HepG2 (cell line): ENCODE measurements around the gene CIB1. TPM values are rescaled to one million over a fixed set of nuclear protein-coding genes. Genes with fewer than 3 reads are reported as not detected.

Experiments
- ASH2L ChIP-seq: fragments of 300-600, 200-600 bp; sonication (generic); IDR thresholded peaks from 2 replicates; pipeline ENCODE4 v1.7.0; 2017; ENCODE audit warnings: low read depth, mild to moderate bottlenecking, moderate library complexity, mixed read lengths, low read length; ENCODE audit not compliant: insufficient read length
- ATF4 ChIP-seq, 2 experiments: fragments of 450-650 bp in 1 of 2; sonication (generic) in 1 of 2; formaldehyde crosslinking; IDR thresholded peaks; 2 replicates each; pipeline versions ENCODE4 v1.5.0 to v1.8.0; 2020 to 2022; ENCODE audit warnings: mild to moderate bottlenecking in 1 of 2, missing genetic modification reagents in 1 of 2
- BHLHE40 ChIP-seq: IDR thresholded peaks from 2 replicates; pipeline ENCODE4 v1.6.1; 2011; ENCODE audit warnings: low read length, improper control_type of control experiment
- PRDM4 ChIP-seq: sonication (generic); formaldehyde crosslinking; IDR thresholded peaks from 2 replicates; pipeline ENCODE4 v1.9.0; 2021; ENCODE audit warnings: missing genetic modification reagents, borderline replicate concordance
- RFXAP ChIP-seq: sonication (generic); formaldehyde crosslinking; IDR thresholded peaks from 2 replicates; pipeline ENCODE4 v1.4.0; 2020; ENCODE audit warnings: missing genetic modification reagents, borderline replicate concordance
- SCMH1 ChIP-seq: sonication (generic); formaldehyde crosslinking; IDR thresholded peaks from 2 replicates; pipeline ENCODE4 v1.9.0; 2021; ENCODE audit warnings: missing genetic modification reagents, mild to moderate bottlenecking, borderline replicate concordance
- SP5 ChIP-seq: IDR thresholded peaks from 2 replicates; pipeline ENCODE4 v1.6.1; 2016; ENCODE audit warnings: low read depth, borderline replicate concordance
- TEAD2 ChIP-seq: sonication (generic); formaldehyde crosslinking; IDR thresholded peaks from 2 replicates; pipeline ENCODE4 v1.9.0; 2021; ENCODE audit warnings: missing genetic modification reagents
- ZMAT3 ChIP-seq: sonication (generic); formaldehyde crosslinking; conservative IDR thresholded peaks from 2 replicates; pipeline ENCODE4 v1.7.0; 2021; ENCODE audit warnings: missing genetic modification reagents
- ZNF747 ChIP-seq: sonication (generic); formaldehyde crosslinking; IDR thresholded peaks from 2 replicates; pipeline ENCODE4 v1.8.1; 2023; ENCODE audit warnings: missing genetic modification reagents, mild to moderate bottlenecking, borderline replicate concordance
- polyA plus RNA-seq, 8 experiments: library from polyadenylated mRNA; depleted of rRNA in 3 of 8; stranded (reverse) in 7 of 8; unstranded in 1 of 8; fragments of >200 nt; fragmentation: Illumina TruSeq in 4 of 8; extraction: Trizol in 4 of 8; gene quantifications; 2 replicates each; pipeline versions ENCODE4 v1.2.1 to v1.2.3, GENCODE V29; 2011 to 2016; ENCODE audit warnings: low read depth in 4 of 8, missing spikeins in 1 of 8, mixed read lengths in 1 of 8; ENCODE audit not compliant: insufficient read depth in 1 of 8
- total RNA-seq, 5 experiments: library from RNA; depleted of rRNA; stranded (reverse); fragments of >200 nt; fragmentation: Illumina TruSeq; extraction: Trizol; gene quantifications; 2 replicates each; pipeline ENCODE4 v1.2.3, GENCODE V29; 2016; ENCODE audit warnings: low read depth in 1 of 5
- TF ChIP-seq, protein P1 (sequence below): sonication (generic); formaldehyde crosslinking; IDR thresholded peaks from 2 replicates; pipeline ENCODE4 v1.4.0; 2020; ENCODE audit warnings: missing genetic modification reagents
- TF ChIP-seq, protein P2 (sequence below): sonication (generic); formaldehyde crosslinking; IDR thresholded peaks from 2 replicates; pipeline ENCODE4 v1.4.0; 2020; ENCODE audit warnings: missing genetic modification reagents
- TF ChIP-seq, protein P3 (sequence below): sonication (generic); formaldehyde crosslinking; IDR thresholded peaks from 2 replicates; pipeline ENCODE4 v1.4.0; 2020; ENCODE audit warnings: low read depth, missing genetic modification reagents
- TF ChIP-seq, protein P4 (sequence below): IDR thresholded peaks from 2 replicates; pipeline ENCODE4 v1.6.1; 2018; ENCODE audit warnings: missing genetic modification reagents, mild to moderate bottlenecking, missing compliant biosample characterization

The CIB1 gene
- total and polyA plus RNA-seq, 2 of the 13 experiments (the other 11 are each of a cell fraction or from before 2014, with no cell fraction given) = 38.7 to 72.7 TPM

GRCh38 chr15:90221246-90221900, 12.4 kb downstream of the CIB1 start (continued):
- TF ChIP-seq, protein P1, sequence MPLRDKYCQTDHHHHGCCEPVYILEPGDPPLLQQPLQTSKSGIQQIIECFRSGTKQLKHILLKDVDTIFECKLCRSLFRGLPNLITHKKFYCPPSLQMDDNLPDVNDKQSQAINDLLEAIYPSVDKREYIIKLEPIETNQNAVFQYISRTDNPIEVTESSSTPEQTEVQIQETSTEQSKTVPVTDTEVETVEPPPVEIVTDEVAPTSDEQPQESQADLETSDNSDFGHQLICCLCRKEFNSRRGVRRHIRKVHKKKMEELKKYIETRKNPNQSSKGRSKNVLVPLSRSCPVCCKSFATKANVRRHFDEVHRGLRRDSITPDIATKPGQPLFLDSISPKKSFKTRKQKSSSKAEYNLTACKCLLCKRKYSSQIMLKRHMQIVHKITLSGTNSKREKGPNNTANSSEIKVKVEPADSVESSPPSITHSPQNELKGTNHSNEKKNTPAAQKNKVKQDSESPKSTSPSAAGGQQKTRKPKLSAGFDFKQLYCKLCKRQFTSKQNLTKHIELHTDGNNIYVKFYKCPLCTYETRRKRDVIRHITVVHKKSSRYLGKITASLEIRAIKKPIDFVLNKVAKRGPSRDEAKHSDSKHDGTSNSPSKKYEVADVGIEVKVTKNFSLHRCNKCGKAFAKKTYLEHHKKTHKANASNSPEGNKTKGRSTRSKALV (CRISPR knock-in tag) = no peak
- TF ChIP-seq SCMH1 (no peak), ATF4 (CRISPR knock-in tag; IDR thresholded peaks at IDR 0.05) (no peak), RFXAP (CRISPR knock-in tag) (no peak), ZNF747 (CRISPR knock-in tag) (no peak), TEAD2 (CRISPR knock-in tag) (no peak), ASH2L (no peak), PRDM4 (CRISPR knock-in tag) (no peak), SP5 (CRISPR knock-in tag) (no peak), ZMAT3 (CRISPR knock-in tag) (no peak), BHLHE40 (no peak)
- TF ChIP-seq, protein P2, sequence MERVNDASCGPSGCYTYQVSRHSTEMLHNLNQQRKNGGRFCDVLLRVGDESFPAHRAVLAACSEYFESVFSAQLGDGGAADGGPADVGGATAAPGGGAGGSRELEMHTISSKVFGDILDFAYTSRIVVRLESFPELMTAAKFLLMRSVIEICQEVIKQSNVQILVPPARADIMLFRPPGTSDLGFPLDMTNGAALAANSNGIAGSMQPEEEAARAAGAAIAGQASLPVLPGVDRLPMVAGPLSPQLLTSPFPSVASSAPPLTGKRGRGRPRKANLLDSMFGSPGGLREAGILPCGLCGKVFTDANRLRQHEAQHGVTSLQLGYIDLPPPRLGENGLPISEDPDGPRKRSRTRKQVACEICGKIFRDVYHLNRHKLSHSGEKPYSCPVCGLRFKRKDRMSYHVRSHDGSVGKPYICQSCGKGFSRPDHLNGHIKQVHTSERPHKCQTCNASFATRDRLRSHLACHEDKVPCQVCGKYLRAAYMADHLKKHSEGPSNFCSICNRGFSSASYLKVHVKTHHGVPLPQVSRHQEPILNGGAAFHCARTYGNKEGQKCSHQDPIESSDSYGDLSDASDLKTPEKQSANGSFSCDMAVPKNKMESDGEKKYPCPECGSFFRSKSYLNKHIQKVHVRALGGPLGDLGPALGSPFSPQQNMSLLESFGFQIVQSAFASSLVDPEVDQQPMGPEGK = peak; percentile 53; the same call in 1 of the 2 replicates
- TF ChIP-seq, protein P3, sequence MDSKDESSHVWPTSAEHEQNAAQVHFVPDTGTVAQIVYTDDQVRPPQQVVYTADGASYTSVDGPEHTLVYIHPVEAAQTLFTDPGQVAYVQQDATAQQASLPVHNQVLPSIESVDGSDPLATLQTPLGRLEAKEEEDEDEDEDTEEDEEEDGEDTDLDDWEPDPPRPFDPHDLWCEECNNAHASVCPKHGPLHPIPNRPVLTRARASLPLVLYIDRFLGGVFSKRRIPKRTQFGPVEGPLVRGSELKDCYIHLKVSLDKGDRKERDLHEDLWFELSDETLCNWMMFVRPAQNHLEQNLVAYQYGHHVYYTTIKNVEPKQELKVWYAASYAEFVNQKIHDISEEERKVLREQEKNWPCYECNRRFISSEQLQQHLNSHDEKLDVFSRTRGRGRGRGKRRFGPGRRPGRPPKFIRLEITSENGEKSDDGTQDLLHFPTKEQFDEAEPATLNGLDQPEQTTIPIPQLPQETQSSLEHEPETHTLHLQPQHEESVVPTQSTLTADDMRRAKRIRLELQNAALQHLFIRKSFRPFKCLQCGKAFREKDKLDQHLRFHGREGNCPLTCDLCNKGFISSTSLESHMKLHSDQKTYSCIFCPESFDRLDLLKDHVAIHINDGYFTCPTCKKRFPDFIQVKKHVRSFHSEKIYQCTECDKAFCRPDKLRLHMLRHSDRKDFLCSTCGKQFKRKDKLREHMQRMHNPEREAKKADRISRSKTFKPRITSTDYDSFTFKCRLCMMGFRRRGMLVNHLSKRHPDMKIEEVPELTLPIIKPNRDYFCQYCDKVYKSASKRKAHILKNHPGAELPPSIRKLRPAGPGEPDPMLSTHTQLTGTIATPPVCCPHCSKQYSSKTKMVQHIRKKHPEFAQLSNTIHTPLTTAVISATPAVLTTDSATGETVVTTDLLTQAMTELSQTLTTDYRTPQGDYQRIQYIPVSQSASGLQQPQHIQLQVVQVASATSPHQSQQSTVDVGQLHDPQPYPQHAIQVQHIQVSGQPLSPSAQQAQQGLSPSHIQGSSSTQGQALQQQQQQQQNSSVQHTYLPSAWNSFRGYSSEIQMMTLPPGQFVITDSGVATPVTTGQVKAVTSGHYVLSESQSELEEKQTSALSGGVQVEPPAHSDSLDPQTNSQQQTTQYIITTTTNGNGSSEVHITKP (CRISPR knock-in tag) = no peak
- TF ChIP-seq, protein P4, sequence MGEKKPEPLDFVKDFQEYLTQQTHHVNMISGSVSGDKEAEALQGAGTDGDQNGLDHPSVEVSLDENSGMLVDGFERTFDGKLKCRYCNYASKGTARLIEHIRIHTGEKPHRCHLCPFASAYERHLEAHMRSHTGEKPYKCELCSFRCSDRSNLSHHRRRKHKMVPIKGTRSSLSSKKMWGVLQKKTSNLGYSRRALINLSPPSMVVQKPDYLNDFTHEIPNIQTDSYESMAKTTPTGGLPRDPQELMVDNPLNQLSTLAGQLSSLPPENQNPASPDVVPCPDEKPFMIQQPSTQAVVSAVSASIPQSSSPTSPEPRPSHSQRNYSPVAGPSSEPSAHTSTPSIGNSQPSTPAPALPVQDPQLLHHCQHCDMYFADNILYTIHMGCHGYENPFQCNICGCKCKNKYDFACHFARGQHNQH (CRISPR knock-in tag) = no peak
